ENCODE data around the gene MARCHF3.
"Not testable (repeated sequence)": the region's sequence is repeated elsewhere in the genome, so short reads cannot be mapped to it uniquely, and the experiment has no call there.

Gene MARCHF3, protein sequence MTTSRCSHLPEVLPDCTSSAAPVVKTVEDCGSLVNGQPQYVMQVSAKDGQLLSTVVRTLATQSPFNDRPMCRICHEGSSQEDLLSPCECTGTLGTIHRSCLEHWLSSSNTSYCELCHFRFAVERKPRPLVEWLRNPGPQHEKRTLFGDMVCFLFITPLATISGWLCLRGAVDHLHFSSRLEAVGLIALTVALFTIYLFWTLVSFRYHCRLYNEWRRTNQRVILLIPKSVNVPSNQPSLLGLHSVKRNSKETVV
- 2.1 to 10.2 (median 3.7) reads per million in 3 experiments for total RNA-seq

DNA sequence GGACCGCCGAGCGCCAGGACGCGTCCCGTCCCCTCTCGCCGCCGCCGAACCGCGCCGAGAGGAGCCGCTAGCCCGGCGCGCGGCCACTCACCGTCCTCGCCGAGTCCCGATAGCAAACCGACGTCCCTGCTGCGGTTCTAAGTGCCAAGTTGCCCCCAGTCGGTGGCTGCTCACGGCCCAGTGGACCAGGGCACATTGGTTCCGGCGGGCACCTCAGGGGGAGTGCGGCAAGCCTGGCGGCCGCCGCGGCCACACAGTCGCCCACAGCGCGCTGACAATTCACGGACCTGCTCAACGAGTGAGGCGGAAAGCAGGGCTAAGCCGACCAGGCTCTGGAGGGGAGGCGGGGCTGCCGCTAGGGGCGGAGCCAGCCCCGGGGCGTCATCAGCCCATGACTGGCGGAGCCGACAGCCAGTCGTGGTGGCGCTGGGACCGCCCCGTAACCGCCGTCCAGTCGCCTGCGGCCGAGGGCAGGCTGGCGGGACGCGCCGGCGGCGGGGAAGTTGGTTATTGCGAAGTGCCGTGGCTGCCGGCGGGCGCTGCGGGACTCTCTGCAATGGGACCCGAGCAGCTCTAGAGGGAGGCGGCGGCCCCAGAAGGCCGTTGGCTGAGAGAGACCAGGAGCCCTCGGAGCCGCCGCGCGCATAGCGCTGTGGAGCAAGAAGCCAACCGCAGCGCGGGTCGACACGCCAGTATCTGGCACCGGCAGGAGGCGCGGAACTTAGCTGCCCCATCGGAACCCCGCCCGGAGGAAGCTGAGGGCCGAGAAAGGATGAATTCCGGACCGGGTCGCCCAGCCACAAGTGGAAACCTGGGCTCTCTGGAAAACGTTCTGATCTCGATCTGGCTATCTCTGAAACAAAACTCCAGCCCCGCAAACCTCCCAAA is at the start of gene MARCHF3:
MARCHF3 (minus strand) TSS at position 300 of the 888 bp plus-strand sequence. CDS start 112,387 bp downstream, outside the sequence.
- DNase-seq = peak; percentile 92

DNA sequence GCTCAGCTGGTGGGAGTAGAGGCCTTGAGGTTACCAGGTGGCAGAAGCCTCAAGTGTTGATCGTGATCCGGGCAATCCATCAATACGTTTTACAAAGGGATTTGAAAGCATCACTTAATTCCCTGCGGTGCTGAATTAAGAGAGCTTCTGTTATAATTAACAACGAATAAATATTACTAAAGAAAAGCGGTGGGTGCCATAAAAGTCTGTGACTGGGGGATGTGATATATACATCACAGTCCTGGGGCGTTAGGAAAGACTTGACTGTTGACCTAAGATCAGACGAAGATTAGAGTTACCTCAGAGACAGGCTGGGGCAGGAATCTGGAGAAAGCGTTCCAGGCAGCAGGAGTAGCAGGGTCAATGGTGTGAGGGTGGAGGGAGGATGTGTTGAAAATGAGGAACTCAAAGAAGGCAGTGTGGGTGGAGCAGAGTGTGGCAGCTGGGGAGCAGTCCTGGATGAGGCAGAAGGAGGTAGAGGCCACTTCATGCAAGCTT is 49.7 kb upstream of the MARCHF3 start:
- DNase-seq = no peak

DNA sequence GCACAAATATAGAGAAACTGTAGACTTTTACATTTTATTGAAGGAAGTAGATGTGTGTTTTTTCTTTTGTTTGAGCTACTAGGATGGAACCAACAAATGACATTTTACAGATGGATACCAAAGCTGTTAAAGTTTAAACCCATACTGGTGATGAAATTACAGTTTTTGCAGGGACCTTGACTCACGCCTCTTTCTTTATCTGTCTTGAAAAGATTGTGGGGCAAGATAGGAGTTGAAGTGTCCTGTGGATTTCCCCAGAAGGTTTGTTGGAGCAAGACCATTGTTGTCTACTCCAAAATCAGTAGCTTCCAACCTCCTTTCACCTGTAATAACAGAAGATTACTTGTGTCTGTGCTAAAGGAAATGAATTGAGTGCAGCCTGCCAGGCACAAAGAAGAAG is 47.0 kb upstream of the MARCHF3 start:
- no peak for DNase-seq

DNA sequence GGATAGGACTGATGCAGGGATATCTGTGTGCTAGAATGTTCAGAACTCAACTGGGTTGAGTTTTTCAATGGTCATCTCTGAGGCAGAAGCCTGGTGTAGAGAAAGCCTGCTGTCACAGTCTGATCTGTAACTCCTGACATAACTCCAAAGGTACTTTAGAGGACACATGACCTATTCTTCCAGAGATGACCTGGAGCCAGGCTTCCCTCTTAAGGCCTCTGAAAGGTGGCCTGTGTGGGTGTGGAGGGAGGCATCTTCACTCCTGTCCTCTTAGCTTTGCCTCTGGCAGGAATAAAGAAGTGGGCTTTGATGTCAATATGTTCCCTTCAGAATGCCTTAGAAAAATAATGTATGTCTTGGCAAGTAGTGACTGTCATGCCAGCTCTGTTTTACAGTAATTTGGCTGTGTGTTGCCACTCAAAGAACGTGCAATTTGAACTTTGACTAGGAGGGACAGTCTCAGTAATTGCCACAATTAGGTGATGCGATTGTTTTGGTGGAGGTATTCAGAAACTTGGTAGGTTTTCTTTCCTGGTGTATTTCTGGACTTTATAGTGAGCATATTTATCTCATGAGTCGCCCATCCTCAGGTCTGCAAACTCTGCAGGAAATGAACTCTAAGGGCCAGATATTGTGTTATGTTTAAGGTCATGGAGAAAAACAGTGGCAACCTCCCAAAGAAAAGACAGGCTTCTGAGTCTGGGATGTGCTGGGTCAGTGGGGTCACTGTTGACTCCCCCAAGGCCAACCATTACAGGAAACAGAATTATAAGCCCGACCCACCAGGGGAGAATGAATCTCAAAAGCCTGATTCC is 46.2 kb upstream of the MARCHF3 start:
- DNase-seq = no peak

DNA sequence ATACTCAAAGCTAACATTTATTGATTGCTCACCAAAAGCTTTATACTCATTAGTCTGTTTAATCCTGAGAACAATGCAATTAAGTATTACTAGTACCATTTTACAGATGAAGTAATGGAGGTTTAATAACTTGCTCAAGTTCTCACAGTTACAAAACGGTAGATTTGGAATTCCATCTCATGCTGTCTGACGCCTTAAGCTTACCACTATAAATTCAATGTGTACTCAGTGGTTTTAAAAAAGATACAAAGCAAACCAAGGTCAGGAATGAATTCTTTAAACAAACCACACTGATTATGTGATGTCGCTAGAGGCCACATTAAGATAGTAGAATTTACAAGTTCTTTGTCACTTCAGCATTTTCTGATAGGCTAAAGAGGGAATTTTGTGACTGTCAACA is 44.1 kb upstream of the MARCHF3 start:
- no peak for DNase-seq

DNA sequence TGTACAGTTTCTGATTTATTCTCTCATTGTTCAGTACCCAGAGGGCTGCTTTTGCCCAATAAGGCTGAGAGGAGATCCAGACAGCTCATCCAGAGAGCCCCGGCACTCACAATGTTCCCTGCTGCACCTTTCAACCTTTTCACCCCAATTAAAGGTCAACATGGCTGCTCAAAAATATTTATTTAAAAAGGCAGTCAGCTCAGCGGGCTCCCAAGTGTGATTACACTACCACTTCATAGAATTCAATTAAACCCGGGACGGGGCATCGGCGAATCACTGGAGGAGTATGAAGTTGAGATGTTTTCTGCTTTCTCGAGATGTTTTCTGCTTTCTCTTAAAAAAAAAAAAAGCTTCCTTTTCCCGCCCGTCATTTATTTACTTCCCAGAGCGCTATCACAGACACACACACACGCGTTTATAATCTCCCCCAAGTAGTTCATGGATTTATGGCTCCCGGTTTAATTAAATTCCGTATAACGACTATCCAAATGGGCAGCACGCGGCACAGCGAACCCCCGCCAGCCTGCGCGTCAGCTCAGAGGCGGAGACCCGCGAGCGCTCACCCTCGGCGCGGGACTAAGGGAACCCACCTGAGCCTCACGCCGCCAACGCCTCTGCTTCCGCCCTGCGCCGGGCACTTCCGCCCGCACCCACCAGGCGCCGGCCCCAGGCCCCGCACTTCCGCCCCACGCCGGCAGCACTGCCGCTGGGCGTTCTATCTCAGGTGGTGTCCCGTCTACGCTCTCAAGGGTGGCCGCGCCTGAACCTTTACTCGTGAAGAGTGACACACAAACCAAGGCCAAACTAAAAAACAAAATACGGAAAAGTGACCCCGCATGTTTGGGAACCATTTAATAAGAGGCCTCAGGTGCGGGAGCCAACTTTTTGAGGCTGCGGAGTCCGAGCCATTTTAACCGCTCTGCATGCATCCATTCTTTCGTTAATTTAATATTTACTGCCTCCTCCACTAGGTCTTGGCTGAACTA is 42.8 kb upstream of the MARCHF3 start, which contains the start of gene C5orf63:
C5orf63 (minus strand) TSS at position 642 of the 986 bp plus-strand sequence. CDS start 14,507 bp downstream, outside the sequence.
- peak; percentile 73 for DNase-seq

DNA sequence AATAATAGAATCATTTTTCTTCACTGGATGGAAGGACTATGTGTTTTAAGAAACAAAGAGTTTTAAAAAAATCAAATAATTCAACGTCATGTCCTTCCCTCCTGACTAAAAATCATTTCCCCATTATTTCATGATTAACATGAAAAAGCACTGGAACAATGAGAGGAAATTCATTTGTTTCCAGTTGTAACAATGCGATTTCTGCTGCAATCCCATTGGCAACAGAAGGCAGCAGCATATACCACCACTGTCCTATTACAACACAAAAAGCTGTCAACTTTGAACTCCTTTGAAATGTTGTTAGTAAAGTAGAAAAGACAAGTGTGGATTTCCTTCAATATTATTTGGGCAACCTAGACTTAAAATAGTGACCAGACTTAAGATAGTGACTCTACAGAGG is 39.9 kb upstream of the MARCHF3 start:
- no peak for DNase-seq

DNA sequence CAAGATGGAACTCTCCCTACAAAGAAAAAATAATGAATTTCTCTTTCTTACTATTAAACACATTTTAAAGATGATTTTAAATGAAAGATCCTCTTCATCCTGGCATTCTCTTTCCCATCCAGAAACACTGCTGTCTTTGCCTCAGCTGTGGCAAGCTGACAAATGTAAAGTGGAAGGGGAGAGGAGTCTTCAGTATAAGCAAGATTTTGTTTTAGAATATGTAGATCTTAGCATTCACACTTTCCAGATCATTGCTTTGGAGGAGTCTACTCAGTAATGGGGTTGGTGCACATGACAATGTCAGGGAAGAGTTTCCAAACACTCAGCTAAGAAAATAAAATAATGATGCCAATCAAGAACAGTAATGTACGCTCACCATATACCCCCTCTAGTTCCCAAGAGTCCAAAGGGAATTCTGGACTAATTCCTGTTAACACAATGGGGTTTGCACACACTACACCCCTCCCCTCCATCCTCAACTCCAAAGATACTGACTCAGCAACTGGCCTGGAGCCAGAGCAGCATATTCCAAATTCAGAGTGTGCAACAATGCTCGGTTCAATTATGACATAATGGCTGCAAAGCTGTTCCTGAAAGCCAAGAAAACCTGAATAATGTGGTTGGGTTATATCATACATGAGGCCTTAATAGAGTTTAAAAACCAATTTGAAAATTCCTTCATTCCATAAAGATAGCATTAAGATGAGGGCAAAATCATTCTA is 38.3 kb upstream of the MARCHF3 start:
- no peak for DNase-seq

DNA sequence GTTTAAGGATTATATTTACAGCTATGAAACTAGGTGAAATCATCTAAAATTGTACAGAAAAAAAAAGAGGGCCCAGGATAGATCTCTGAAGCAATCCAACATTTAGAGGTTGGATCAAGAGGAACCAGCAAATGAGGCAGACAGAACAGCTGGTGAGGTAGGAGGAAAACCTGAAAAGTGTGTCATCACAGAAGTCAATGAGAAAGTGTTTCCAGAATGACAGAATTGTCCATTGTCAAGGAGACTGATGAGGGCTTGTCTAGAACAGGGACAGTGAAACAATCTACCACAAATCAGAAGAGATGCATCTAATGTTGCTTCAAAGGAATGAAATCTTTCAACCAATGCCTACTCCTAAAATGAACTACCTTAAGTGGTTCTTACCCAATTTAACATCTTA is 36.4 kb upstream of the MARCHF3 start:
- DNase-seq = no peak

DNA sequence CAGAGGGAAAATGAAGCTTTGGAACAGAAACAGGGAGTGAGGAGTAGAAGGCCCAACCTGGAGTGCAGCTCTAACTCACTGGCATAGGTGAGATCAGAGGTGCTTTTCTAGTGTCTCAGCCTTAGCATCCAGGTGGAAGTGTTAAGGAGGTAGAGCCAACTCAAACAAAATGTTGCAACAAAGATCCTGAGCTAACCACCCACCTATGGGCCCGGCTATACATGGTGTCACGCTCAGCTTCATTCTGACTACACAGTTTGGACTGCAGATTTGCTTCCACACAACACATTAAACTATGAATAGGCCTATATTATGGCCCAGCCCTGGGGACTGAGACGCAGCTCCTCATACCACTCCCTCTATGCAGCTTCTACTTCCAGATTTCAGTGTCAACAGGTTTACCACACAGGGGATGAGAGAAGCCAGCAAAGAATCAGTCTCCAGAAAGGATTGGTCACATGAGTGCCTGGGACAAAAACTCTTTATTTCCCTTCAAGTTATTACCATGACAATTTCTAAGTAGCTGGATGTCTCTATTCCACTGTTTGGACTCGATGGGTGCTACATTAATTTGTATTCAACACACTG is 34.0 kb upstream of the MARCHF3 start:
- DNase-seq = no peak

DNA sequence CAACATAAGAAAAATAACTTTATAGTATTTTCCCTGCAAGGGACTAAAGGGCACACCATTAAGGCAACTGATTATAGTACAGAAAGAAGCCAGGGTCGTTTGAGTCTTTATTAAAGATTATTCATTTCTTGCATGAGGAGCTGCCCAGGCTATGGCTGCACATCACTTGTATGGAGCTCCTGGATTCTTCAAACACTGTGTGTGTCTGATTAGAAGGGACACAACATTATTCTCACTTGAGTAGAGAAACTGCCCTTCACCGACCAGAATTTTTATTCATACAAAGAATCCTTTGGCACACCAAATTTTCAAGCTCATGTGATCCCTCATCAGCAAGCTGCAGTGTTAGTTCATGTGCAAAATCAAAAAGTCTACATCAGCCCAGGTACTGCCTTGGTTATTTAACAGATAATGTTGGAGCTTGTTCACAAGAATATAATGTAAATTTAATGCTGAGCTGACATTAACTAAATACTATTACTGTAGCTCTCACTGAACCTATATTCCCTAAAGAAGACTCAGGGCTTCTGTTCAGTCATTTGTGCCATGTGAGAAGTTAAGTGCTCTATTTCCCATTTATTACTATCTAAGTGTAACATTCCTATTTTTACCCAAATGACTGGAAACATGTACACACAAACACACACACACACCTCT is 33.0 kb upstream of the MARCHF3 start:
- no peak for DNase-seq

DNA sequence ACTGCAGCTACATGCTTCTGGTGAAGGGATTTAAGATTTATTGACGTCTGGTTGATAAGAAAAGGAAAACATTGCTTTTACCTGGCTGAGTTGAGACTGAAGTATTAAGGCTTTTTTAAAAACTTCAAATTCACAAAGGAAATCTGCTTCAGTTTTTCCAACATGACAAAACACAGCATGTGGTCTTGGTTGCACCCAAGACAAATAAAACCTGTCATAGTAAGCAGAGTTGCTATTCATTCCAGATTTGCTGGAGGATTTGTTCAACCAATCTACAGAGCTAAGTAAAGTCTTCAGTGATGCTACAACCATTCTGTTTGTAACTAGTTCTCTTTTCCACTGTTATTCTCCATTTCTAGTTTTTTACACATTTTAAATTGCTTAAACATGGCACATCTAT is 31.6 kb upstream of the MARCHF3 start:
- DNase-seq = no peak

DNA sequence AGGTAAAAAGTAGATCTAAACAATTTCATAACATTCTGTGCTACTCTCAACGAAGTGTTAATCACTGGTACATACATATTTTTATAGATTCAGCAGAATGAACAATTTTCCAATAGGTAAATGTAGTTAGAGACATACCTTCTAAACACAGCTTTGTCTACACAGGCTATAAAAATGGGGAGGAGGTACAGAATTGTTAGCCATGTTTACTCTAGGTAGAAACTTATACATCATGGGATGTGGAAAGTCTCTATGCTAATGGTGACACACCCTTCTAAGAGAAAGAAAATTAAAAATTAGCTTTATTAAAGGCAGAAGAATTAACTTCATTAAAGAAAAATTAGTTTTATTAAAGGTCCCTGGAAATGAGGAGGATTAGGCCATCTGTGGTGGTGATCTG is 31.2 kb upstream of the MARCHF3 start:
- no peak for DNase-seq

DNA sequence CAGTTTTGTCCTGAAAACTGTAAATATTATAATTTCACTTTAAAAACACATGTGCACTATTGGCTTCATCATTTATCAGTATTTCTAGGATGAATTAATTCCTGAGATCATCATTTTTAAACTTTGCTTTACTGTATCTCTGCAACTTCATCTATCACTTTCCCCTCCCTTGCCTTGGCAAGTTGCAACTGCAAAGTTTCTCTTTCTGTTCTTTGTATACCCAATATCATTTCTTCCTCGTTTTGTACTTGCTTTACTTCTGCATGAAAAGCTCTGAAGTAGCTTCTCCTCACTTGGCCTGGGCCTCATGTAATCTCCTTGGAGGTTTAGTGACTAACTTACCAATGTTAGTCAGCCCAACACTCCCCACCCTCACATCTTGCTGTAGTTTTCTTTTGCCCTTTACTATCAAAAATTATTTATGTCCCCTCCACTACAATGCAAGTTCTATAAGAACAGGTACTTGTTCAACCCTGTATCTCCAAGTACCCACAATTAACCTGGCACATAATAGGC is 30.2 kb upstream of the MARCHF3 start:
- no peak for DNase-seq

DNA sequence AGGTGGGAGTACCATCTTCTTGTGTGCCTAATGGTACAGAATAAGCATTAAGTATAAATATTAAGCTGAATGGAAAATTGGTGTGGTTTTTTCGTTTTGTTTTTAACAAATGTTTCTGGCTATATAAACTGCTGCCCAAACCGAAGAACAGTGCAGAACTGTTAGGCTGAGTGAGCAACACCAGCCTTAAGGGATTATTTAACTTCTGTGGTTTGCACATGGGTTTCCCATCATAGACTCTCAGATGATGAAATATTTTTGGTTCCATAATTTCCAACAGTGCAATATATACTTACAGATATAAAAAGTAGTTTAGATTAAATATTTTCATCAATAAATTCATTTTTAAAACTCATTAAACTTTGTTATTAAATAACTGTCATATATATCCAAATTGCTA is 26.5 kb upstream of the MARCHF3 start:
- DNase-seq = no peak

DNA sequence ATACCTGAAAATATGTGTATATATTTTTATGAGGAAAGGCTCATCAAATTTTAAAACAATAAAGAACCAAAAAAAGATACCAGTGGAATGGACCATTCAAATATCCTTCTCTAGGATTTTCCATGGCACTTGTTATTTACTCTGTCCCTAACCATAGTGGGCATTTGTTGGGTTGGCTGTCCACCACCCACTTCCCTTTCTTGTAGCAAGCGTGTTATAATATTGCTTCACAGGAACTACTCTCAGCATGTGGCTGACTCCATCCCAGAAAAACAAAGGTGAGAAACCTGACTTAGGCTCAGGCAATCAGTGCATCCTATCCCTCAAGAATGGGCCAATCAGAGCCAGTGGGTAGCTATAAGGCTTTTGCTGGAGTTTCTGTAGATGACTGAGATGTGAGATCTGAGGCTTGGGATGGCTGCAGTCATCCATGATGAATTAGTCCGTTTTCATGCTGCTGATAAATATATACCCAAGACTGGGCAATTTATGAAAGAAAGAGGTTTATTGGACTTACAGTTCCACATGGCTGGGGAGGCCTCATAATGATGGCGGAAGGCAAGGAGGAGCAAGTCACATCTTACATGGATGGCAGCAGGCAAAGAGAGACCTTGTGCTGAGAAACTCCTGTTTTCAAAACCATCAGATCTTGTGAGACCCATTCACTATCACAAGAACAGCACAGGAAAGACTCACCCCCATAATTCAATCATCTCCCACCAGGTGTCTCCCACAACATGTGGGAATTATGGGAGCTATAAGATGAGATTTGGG is 25.7 kb upstream of the MARCHF3 start:
- DNase-seq = no peak

DNA sequence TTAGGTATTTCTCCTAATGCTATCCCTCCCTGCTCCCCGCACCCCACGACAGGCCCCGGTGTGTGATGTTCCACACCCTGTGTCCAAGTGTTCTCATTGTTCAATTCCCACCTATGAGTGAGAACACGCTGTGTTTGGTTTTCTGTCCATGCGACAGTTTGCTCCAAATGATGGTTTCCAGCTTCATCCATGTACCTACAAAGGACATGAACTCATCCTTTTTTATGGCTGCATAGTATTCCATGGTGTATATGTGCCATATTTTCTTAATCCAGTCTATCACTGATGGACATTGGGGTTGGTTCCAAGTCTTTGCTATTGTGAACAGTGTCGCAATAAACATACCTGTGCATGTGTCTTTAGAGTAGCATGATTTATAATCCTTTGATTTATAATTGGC is 23.2 kb upstream of the MARCHF3 start:
- DNase-seq = not testable (repeated sequence)

DNA sequence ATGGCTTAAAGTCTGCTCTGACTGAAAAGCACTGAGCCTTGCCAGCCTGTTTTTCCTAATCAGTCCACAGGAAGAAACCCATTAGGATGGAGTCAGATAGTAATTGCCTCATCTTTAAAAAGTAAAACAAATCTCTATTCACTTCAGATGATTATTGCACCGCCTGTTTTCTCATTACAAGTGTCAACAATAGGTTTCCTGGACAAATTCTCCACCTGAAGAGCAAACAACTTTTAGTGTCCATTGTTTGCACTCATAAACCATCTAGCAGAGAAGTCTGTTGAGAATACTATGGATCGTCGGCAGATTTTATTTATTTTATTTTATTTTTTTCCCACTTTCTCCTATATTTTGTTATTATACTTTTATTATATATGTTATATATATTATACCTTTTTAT is 22.7 kb upstream of the MARCHF3 start:
- no peak for DNase-seq

DNA sequence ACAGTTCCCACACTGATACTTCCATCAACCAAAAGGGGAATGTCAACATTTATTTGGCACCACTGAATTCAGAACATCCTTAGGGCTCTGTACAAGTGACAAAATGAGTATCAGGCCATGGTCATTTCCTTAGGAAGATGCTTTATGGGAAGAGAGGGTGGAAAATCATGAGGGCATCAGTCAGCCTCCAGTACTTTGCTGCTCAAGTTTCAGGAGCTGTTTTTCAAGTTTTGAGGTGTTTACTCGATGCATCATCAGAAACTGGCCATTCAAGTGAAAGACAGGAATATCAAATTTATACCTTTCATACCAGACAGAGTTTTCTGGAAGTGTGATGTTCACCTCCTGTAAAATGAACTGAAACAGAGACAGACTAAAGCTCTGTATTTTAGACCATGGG is 21.2 kb upstream of the MARCHF3 start:
- DNase-seq = no peak

Measured in central memory CD4-positive, alpha-beta T cell (primary cell).